ENCODE measurements around the gene KRT71. TPM values are rescaled to one million over a fixed set of nuclear protein-coding genes. Genes with fewer than 3 reads are reported as not detected.

KRT71 gene
- total RNA-seq, 1 experiment from 2014 or later: not detected

DNA sequence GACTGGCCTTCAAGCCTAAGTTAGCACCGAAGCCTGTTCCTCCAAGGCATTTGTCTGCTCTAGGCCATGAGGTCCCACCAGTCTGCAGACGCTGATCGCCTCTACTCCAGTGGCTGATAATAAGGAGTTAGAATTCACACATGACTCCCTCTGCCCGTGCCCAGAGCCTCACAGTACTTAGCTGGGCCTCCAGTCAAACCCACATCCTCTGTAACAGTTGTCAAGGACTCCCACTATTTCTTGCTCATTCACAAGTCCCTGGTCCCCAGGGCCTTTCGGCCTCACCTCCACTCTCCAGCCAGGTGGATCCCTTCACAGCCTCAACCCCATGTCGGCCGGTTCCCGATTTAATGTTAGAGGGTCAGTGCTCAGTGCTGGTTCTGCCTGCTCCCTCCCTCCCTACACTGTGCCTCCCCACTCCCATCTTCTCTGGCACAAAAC, 26.4 kb downstream of the KRT71 start:
- intact Hi-C loops (cut with micrococcal nuclease): no loop called here
- ChIA-PET RAD21 (ENCODE audit: low non-redundant PET in 1 of 2, low total read pairs in 2 of 2, uncharacterized antibody in 2 of 2, unreplicated experiment in 2 of 2) (no interaction called here), POLR2A (no interaction called here), CTCF (no interaction called here)
- Histone ChIP-seq H3K4me3 (replicated peaks in 1 of 2; ENCODE audit: low read depth in 1 of 2, low read length in 2 of 2) (no peak overlapping the region), H2AFZ (ENCODE audit: low read depth, low read length, poor library complexity, severe bottlenecking) (no peak overlapping the region), H3K4me1 (ENCODE audit: control insufficient read depth in 1 of 2, insufficient read depth in 2 of 2, low read length in 2 of 2) (peaks cover 24 to 45% of the 10 kb centered on the region in 2 experiments), H4K20me1 (ENCODE audit: insufficient read depth) (no peaks in the 10 kb centered on the region), H3K9me3 (ENCODE audit: control insufficient read depth in 1 of 2, insufficient read depth in 1 of 2, low read depth in 1 of 2, low read length in 2 of 2) (no peaks in the 10 kb centered on the region), H3K27ac (ENCODE audit: low read depth, low read length) (no peak overlapping the region), H3K4me2 (ENCODE audit: low read length) (no peak overlapping the region), H3K9me2 (ENCODE audit: insufficient read depth) (no peaks in the 10 kb centered on the region), H3K9ac (ENCODE audit: low read length) (no peak overlapping the region), H3K27me3 (ENCODE audit: insufficient read depth, low read length) (no peaks in the 10 kb centered on the region), H3K79me2 (ENCODE audit: insufficient read depth, low read length) (no peaks in the 10 kb centered on the region), H3K36me3 (ENCODE audit: control insufficient read depth in 1 of 2, insufficient read depth in 2 of 2, low read length in 2 of 2) (no peaks in the 10 kb centered on the region)
- TF ChIP-seq ZFX (IDR thresholded peaks at IDR 0.05): no peak
- TF ChIP-seq CBX3 (IDR thresholded peaks at IDR 0.05; ENCODE audit: low read depth): no peak
- TF ChIP-seq EGR1 (IDR thresholded peaks at IDR 0.05; ENCODE audit: low read depth): no peak
- no peak for TF ChIP-seq SIN3A (IDR thresholded peaks at IDR 0.05; ENCODE audit: low read depth)
- TF ChIP-seq CEBPB (IDR thresholded peaks at IDR 0.05; ENCODE audit: low read depth): no peak
- no peak for TF ChIP-seq POLR2AphosphoS5 (IDR thresholded peaks at IDR 0.05; ENCODE audit: low read depth, low read length)
- no peak for TF ChIP-seq EZH2 (IDR thresholded peaks at IDR 0.05)
- no peak for TF ChIP-seq JUND (IDR thresholded peaks at IDR 0.05)
- TF ChIP-seq SRF (IDR thresholded peaks at IDR 0.05; ENCODE audit: low read depth): no peak
- TF ChIP-seq, protein P1, sequence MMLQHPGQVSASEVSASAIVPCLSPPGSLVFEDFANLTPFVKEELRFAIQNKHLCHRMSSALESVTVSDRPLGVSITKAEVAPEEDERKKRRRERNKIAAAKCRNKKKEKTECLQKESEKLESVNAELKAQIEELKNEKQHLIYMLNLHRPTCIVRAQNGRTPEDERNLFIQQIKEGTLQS (IDR thresholded peaks at IDR 0.05): no peak
- TF ChIP-seq RAD21 (IDR thresholded peaks at IDR 0.05; ENCODE audit: low read depth): no peak
- TF ChIP-seq CTCF (IDR thresholded peaks at IDR 0.05 in 2 of 3, conservative IDR thresholded peaks at IDR 0.05 in 1 of 3; ENCODE audit: borderline replicate concordance in 1 of 3, insufficient read depth in 1 of 3, low read depth in 2 of 3, low read length in 2 of 3): no peak
- no peak for TF ChIP-seq YY1 (IDR thresholded peaks at IDR 0.05; ENCODE audit: extremely low read depth, insufficient replicate concordance, low read depth, low read length)
- TF ChIP-seq, protein P2, sequence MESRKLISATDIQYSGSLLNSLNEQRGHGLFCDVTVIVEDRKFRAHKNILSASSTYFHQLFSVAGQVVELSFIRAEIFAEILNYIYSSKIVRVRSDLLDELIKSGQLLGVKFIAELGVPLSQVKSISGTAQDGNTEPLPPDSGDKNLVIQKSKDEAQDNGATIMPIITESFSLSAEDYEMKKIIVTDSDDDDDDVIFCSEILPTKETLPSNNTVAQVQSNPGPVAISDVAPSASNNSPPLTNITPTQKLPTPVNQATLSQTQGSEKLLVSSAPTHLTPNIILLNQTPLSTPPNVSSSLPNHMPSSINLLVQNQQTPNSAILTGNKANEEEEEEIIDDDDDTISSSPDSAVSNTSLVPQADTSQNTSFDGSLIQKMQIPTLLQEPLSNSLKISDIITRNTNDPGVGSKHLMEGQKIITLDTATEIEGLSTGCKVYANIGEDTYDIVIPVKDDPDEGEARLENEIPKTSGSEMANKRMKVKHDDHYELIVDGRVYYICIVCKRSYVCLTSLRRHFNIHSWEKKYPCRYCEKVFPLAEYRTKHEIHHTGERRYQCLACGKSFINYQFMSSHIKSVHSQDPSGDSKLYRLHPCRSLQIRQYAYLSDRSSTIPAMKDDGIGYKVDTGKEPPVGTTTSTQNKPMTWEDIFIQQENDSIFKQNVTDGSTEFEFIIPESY (IDR thresholded peaks at IDR 0.05; ENCODE audit: extremely low read depth, insufficient replicate concordance, low read length): no peak
- no peak for ATAC-seq
- no TSS peak for BruUV-seq (replicated peaks)
- no peak for DNase-seq (ENCODE audit: low read depth, low spot score)
